PC-3 (cell line): Measurements from ENCODE around the gene KCNK18. TPM values are rescaled to one million over a fixed set of nuclear protein-coding genes. Genes with fewer than 3 reads are reported as not detected.

Source experiments
- ATAC-seq: fragments of 200-7000 bp; cut with Tn5 transposase; 2 replicates; pipeline ENCODE4 v1.9.1; 2020; ENCODE audit warnings: mild to moderate bottlenecking, moderate library complexity
- BruUV-seq: library from RNA; stranded (reverse); fragments of 400-500 nt; replicated peaks from 2 replicates; lab custom pipeline; 2021; lab: Mats Ljungman, UMichigan
- CTCF ChIA-PET: fragments of 300-600 bp; sonication (Branson Sonifier 250); formaldehyde crosslinking; loops from one replicate; lab custom pipeline; 2022; ENCODE audit warnings: antibody characterized with exemption; lab: Charles Lee
- POLR2A ChIA-PET: fragments of 300-600 bp; sonication (Branson Sonifier 250); formaldehyde crosslinking; loops from one replicate; lab custom pipeline; 2022; ENCODE audit warnings: antibody characterized with exemption; ENCODE audit not compliant: unreplicated experiment; lab: Charles Lee
- DNase-seq: peaks from one replicate; pipeline ENCODE4 v3.0.0-alpha.2; 2015
- H2AFZ ChIP-seq: fragments of 300-600 bp; sonication (generic); 2 replicates; pipeline ENCODE4 v1.6.0; 2016; ENCODE audit warnings: antibody characterized with exemption, low read length
- H3F3A ChIP-seq: fragments of 300-600 bp; sonication (generic); one replicate; pipeline ENCODE4 v1.6.0; 2017; ENCODE audit warnings: antibody characterized with exemption, low read length, control low read depth, mild to moderate bottlenecking; ENCODE audit not compliant: unreplicated experiment
- H3K27ac ChIP-seq: fragments of 300-600 bp; sonication (generic); 2 replicates; pipeline ENCODE4 v1.5.1; 2016; ENCODE audit warnings: mild to moderate bottlenecking, low read length
- H3K27me3 ChIP-seq: fragments of 300-600 bp; sonication (generic); 2 replicates; pipeline ENCODE4 v1.6.1; 2016; ENCODE audit warnings: low read length, mixed read lengths
- H3K36me3 ChIP-seq: fragments of 300-600 bp; sonication (generic); 2 replicates; pipeline ENCODE4 v1.6.1; 2016; ENCODE audit warnings: low read depth, mixed run types, low read length, mixed read lengths
- H3K4me1 ChIP-seq: fragments of 300-600 bp; sonication (generic); 2 replicates; pipeline ENCODE4 v1.5.1; 2016; ENCODE audit warnings: low read length; ENCODE audit not compliant: insufficient read depth
- H3K4me2 ChIP-seq: fragments of 300-600 bp; sonication (generic); 2 replicates; pipeline ENCODE4 v1.6.0; 2016; ENCODE audit warnings: low read length
- H3K4me3 ChIP-seq: fragments of 300-600 bp; sonication (generic); 2 replicates; pipeline ENCODE4 v1.5.1; 2016; ENCODE audit warnings: mild to moderate bottlenecking, low read length, mixed read lengths
- H3K79me2 ChIP-seq: fragments of 300-600 bp; sonication (generic); 2 replicates; pipeline ENCODE4 v1.6.1; 2017; ENCODE audit warnings: low read length, mixed read lengths
- H3K9ac ChIP-seq: fragments of 300-600 bp; sonication (generic); 2 replicates; pipeline ENCODE4 v1.6.0; 2016; ENCODE audit warnings: mild to moderate bottlenecking, low read length
- H3K9me2 ChIP-seq: fragments of 300-600 bp; sonication (generic); replicated peaks from 2 replicates; pipeline ENCODE4 v1.6.1; 2016; ENCODE audit warnings: mixed run types, low read length, mixed read lengths
- H3K9me3 ChIP-seq: fragments of 300-600 bp; sonication (generic); 2 replicates; pipeline ENCODE4 v1.6.1; 2016; ENCODE audit warnings: low read length, mixed read lengths
- H4K20me1 ChIP-seq: fragments of 300-600 bp; sonication (generic); 2 replicates; pipeline ENCODE4 v1.6.1; 2016; ENCODE audit warnings: low read length, mixed read lengths
- EZH2 ChIP-seq: fragments of 300-600 bp; sonication (generic); IDR thresholded peaks from one replicate; pipeline ENCODE4 v1.6.1; 2017; ENCODE audit warnings: antibody characterized with exemption, mild to moderate bottlenecking, low read length; ENCODE audit not compliant: unreplicated experiment
- EZH2phosphoT487 ChIP-seq: fragments of 300-600 bp; sonication (generic); IDR thresholded peaks from 2 replicates; pipeline ENCODE4 v1.6.1; 2018; ENCODE audit warnings: mild to moderate bottlenecking, antibody characterized with exemption, low read length, borderline replicate concordance
- intact Hi-C: fragments of 100-400 bp; cut with micrococcal nuclease; formaldehyde crosslinking; loops from 2 replicates; pipeline ENCODE4 v1.9.0; 2023
- total RNA-seq: library from RNA; depleted of rRNA; stranded (reverse); fragments of >200 nt; gene quantifications from 2 replicates; pipeline ENCODE4 v1.2.3, GENCODE V29; 2014
- TF ChIP-seq, protein P1 (sequence below): fragments of 300-600 bp; sonication (generic); conservative IDR thresholded peaks from 2 replicates; pipeline ENCODE4 v1.5.1; 2017; ENCODE audit warnings: antibody characterized with exemption, low read depth, mild to moderate bottlenecking, low read length

KCNK18 gene
- total RNA-seq, 1 experiment from 2014 or later = not detected

DNA sequence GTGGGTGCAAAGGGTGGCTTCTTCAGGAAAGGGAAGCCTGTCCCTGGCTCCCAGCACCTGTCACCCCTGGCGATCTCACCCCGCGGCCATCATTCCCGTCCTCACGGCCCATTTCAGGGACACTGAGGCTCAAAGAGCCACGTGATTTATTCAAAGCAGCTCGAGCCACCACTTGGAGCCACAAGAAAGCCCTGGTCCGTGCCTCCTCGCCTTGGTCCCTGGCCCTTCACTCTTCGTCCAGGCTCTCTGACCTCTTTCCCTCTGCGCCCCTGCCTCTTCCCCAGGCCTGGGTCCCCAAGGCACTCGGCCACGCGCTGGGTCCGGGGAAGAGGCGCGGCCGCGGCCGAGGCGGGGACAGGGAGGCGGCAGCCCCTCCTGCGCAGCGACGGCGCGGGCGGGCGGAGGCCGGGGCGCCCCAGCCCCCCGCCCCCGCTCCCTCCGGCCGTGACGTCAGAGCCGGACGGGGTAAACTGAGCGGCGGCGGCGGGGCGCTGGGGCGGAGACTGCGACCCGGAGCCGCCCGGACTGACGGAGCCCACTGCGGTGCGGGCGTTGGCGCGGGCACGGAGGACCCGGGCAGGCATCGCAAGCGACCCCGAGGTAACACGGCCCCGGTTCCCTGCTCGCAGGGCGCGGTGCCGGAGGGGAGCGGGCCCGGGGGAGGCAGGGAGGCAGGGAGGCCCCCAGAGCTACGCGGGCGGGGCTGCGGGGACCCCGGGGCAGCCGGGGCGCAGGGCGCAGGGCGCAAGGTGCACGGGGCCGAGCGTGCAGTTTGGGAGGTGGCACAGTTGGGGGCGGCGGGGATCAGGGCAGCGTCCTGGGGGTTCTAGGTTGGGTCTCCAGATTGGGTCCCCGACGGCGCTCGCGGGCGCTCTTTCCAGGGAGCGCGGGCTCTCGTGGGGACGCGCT, 43.6 kb downstream of the KCNK18 start, which contains the start of gene SLC18A2:
Gene SLC18A2 (plus strand): TSS at position 494 of the 909 bp plus-strand sequence. CDS start 580 bp downstream, outside the sequence.
- ATAC-seq = no peak
- POLR2A ChIA-PET = no interaction called here
- H3K4me2 ChIP-seq = peak within 1 kb of the TSS; percentile 73

DNA sequence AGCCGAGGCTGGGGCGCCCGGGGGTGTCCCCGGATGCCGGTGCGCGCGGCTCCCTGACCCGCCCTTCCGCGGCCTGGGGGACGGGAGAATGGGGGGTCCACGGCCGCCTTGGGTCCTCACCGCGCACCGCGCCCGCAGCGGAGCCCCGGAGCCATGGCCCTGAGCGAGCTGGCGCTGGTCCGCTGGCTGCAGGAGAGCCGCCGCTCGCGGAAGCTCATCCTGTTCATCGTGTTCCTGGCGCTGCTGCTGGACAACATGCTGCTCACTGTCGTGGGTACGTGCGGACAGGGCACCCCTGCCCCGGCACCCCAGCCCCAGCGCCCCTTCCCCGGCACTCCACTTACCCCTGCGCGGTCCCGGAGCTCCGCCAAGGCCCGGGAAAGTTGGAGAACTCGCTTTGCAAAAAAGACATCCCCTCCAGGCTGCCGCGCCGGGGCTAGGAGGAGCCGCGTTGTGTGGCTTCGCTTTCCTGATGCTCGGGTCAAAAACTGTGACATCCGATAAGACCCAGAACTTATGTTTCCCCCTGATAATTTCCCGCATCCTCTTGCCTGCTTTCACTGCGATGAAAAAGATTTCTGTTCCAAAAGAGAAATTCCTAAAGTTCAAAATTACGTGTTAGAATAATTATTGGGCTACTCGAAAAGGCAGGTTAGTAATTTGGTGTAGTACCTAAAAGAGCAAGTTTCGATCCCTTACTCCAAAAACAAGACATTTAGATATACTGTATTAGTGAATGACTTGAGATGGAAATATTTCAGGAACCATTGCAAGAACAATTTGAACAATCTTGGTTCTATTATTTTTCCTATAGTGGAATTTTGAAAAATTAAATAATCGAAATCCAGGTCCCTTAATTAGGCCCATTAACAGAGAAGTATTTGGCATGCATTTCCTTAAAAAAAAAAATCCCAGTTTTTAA, 44.5 kb downstream of the KCNK18 start:
- H3K9me2 ChIP-seq = no peaks in the 10 kb centered on the region
- TF ChIP-seq EZH2phosphoT487 = no peak
- TF ChIP-seq, protein P1, sequence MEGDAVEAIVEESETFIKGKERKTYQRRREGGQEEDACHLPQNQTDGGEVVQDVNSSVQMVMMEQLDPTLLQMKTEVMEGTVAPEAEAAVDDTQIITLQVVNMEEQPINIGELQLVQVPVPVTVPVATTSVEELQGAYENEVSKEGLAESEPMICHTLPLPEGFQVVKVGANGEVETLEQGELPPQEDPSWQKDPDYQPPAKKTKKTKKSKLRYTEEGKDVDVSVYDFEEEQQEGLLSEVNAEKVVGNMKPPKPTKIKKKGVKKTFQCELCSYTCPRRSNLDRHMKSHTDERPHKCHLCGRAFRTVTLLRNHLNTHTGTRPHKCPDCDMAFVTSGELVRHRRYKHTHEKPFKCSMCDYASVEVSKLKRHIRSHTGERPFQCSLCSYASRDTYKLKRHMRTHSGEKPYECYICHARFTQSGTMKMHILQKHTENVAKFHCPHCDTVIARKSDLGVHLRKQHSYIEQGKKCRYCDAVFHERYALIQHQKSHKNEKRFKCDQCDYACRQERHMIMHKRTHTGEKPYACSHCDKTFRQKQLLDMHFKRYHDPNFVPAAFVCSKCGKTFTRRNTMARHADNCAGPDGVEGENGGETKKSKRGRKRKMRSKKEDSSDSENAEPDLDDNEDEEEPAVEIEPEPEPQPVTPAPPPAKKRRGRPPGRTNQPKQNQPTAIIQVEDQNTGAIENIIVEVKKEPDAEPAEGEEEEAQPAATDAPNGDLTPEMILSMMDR = no peak
- no peak for TF ChIP-seq EZH2
- ATAC-seq (peak; percentile 80), DNase-seq (no peak)
- H2AFZ ChIP-seq = peak overlapping the region; percentile 48; the same call in 1 of the 2 replicates
- H3K4me2 ChIP-seq = peak overlapping the region; percentile 73
- no peaks in the 10 kb centered on the region for H4K20me1 ChIP-seq
- no peak overlapping the region for H3K27ac ChIP-seq
- H3K4me1 ChIP-seq = no peaks in the 10 kb centered on the region
- H3K9me3 ChIP-seq = no peaks in the 10 kb centered on the region
- no peaks in the 10 kb centered on the region for H3K36me3 ChIP-seq
- intact Hi-C loops = no loop called here
- peaks cover 5% of the 10 kb centered on the region; the same call in 1 of the 2 replicates for H3K27me3 ChIP-seq
- peak overlapping the region; percentile 55 for H3K4me3 ChIP-seq
- CTCF ChIA-PET = interaction anchor here (0.7 to 1.0 kb wide), 2 partner anchors 78 to 92 kb away, joined by 3 read pairs; no protein-coding TSS in a partner anchor
- no peak overlapping the region for H3K9ac ChIP-seq
- H3K79me2 ChIP-seq = no peaks in the 10 kb centered on the region
- POLR2A ChIA-PET = no interaction called here
- H3F3A ChIP-seq = no peaks in the 10 kb centered on the region
- BruUV-seq = no TSS peak

More for the DNA sequence above, 43.6 kb downstream of the KCNK18 start, which contains the start of gene SLC18A2:
- H2AFZ ChIP-seq = peak within 1 kb of the TSS; percentile 48; the same call in 1 of the 2 replicates
- H3K9ac ChIP-seq = no peak within 1 kb of the TSS
- peaks cover 5% of the 10 kb centered on the region; the same call in 1 of the 2 replicates for H3K27me3 ChIP-seq
- no peaks in the 10 kb centered on the region for H3F3A ChIP-seq
- CTCF ChIA-PET = interaction anchor here (0.7 to 1.0 kb wide), 2 partner anchors 79 to 91 kb away, joined by 3 read pairs; no protein-coding TSS in a partner anchor
- H3K9me2 ChIP-seq = no peaks in the 10 kb centered on the region
- no peaks in the 10 kb centered on the region for H3K4me1 ChIP-seq
- H3K27ac ChIP-seq = no peak within 1 kb of the TSS
- BruUV-seq = no TSS peak
- H3K79me2 ChIP-seq = no peaks in the 10 kb centered on the region
- H3K4me3 ChIP-seq = peak within 1 kb of the TSS; percentile 55
- no peak for DNase-seq
- no peaks in the 10 kb centered on the region for H3K9me3 ChIP-seq
- intact Hi-C loops = no loop called here
- TF ChIP-seq EZH2 (no peak), EZH2phosphoT487 (no peak)
- TF ChIP-seq, protein P1 = no peak
- no peaks in the 10 kb centered on the region for H3K36me3 ChIP-seq
- no peaks in the 10 kb centered on the region for H4K20me1 ChIP-seq
